ENCODE results near the gene MED13L.

MED13L gene

GRCh38 chr12:116314477-116314876 lies 37.0 kb upstream of the MED13L start:
- TF ChIP-seq FOXM1 (IDR thresholded peaks at IDR 0.05; ENCODE audit: borderline replicate concordance) (no peak), LEF1 (IDR thresholded peaks at IDR 0.05; ENCODE audit: borderline replicate concordance) (no peak), HDGF (IDR thresholded peaks at IDR 0.05; ENCODE audit: borderline replicate concordance) (no peak), CTBP1 (IDR thresholded peaks at IDR 0.05; ENCODE audit: borderline replicate concordance) (no peak), SUZ12 (IDR thresholded peaks at IDR 0.05) (no peak), SP1 (IDR thresholded peaks at IDR 0.05) (no peak), FOXA1 (IDR thresholded peaks at IDR 0.05) (no peak), BHLHE40 (IDR thresholded peaks at IDR 0.05; ENCODE audit: borderline replicate concordance) (no peak), TARDBP (IDR thresholded peaks at IDR 0.05) (no peak), PKNOX1 (IDR thresholded peaks at IDR 0.05) (no peak), ARNT (IDR thresholded peaks at IDR 0.05) (no peak)
- CTCF ChIA-PET = no interaction called here
- POLR2A ChIA-PET = no interaction called here
- no peak for DNase-seq (ENCODE audit: extremely low spot score)

GRCh38 chr12:116313194-116313927 lies 35.9 kb upstream of the MED13L start:
- no peak for TF ChIP-seq CTBP1 (IDR thresholded peaks at IDR 0.05; ENCODE audit: borderline replicate concordance)
- no peak for DNase-seq (ENCODE audit: extremely low spot score)
- POLR2A ChIA-PET = no interaction called here
- CTCF ChIA-PET = interaction anchor here (0.6 kb wide), 1 partner anchor 20 kb away, joined by 3 read pairs; no protein-coding TSS in a partner anchor

- CTCF ChIA-PET = no interaction called here
- DNase-seq (ENCODE audit: extremely low spot score) = no peak
- POLR2A ChIA-PET = no interaction called here
- TF ChIP-seq FOXA1 (IDR thresholded peaks at IDR 0.05) = no peak
These were observed 32.6 kb upstream of the MED13L start for GRCh38 chr12:116310082-116310481.

GRCh38 chr12:116309343-116309742 lies 31.9 kb upstream of the MED13L start:
- no peak for DNase-seq (ENCODE audit: extremely low spot score)
- no peak for TF ChIP-seq HDGF (IDR thresholded peaks at IDR 0.05; ENCODE audit: borderline replicate concordance)
- no peak for TF ChIP-seq ELF4 (IDR thresholded peaks at IDR 0.05)
- no peak for TF ChIP-seq SUZ12 (IDR thresholded peaks at IDR 0.05)
- no peak for TF ChIP-seq FOXK2 (IDR thresholded peaks at IDR 0.05)
- no peak for TF ChIP-seq L3MBTL2 (conservative IDR thresholded peaks at IDR 0.05)
- no peak for TF ChIP-seq BHLHE40 (IDR thresholded peaks at IDR 0.05; ENCODE audit: borderline replicate concordance)
- no peak for TF ChIP-seq FOXA1 (IDR thresholded peaks at IDR 0.05)
- TF ChIP-seq LEF1 (IDR thresholded peaks at IDR 0.05; ENCODE audit: borderline replicate concordance) = no peak
- no peak for TF ChIP-seq CTBP1 (IDR thresholded peaks at IDR 0.05; ENCODE audit: borderline replicate concordance)
- no peak for TF ChIP-seq NFRKB (IDR thresholded peaks at IDR 0.05)
- TF ChIP-seq TARDBP (IDR thresholded peaks at IDR 0.05) = no peak
- TF ChIP-seq SP1 (IDR thresholded peaks at IDR 0.05) = no peak
- TF ChIP-seq FOXM1 (IDR thresholded peaks at IDR 0.05; ENCODE audit: borderline replicate concordance) = no peak
- no peak for TF ChIP-seq ZNF384 (IDR thresholded peaks at IDR 0.05)
- TF ChIP-seq ARNT (IDR thresholded peaks at IDR 0.05) = no peak
- TF ChIP-seq PKNOX1 (IDR thresholded peaks at IDR 0.05) = no peak
- ChIA-PET POLR2A (no interaction called here), CTCF (no interaction called here)

- POLR2A ChIA-PET = no interaction called here
- CTCF ChIA-PET = no interaction called here
- DNase-seq (ENCODE audit: extremely low spot score) = no peak
- TF ChIP-seq TARDBP (IDR thresholded peaks at IDR 0.05) (no peak), SUZ12 (IDR thresholded peaks at IDR 0.05) (no peak), ARNT (IDR thresholded peaks at IDR 0.05) (no peak), FOXM1 (IDR thresholded peaks at IDR 0.05; ENCODE audit: borderline replicate concordance) (no peak), FOXA1 (IDR thresholded peaks at IDR 0.05) (no peak)
These were observed 31.2 kb upstream of the MED13L start for GRCh38 chr12:116308647-116309046.

- POLR2A ChIA-PET = no interaction called here
- TF ChIP-seq FOXM1 (IDR thresholded peaks at IDR 0.05; ENCODE audit: borderline replicate concordance) (no peak), ARNT (IDR thresholded peaks at IDR 0.05) (no peak), SUZ12 (IDR thresholded peaks at IDR 0.05) (no peak), TARDBP (IDR thresholded peaks at IDR 0.05) (no peak), SP1 (IDR thresholded peaks at IDR 0.05) (no peak), BHLHE40 (IDR thresholded peaks at IDR 0.05; ENCODE audit: borderline replicate concordance) (no peak), NFRKB (IDR thresholded peaks at IDR 0.05) (no peak), FOXK2 (IDR thresholded peaks at IDR 0.05) (no peak)
- no peak for DNase-seq (ENCODE audit: extremely low spot score)
- CTCF ChIA-PET = no interaction called here
These were observed 29.5 kb upstream of the MED13L start for GRCh38 chr12:116306968-116307367.

GRCh38 chr12:116306506-116306905 lies 29.0 kb upstream of the MED13L start:
- POLR2A ChIA-PET = no interaction called here
- TF ChIP-seq BHLHE40 (IDR thresholded peaks at IDR 0.05; ENCODE audit: borderline replicate concordance) (no peak), ARNT (IDR thresholded peaks at IDR 0.05) (no peak), FOXK2 (IDR thresholded peaks at IDR 0.05) (no peak), FOXA1 (IDR thresholded peaks at IDR 0.05) (no peak), HDGF (IDR thresholded peaks at IDR 0.05; ENCODE audit: borderline replicate concordance) (no peak), PKNOX1 (IDR thresholded peaks at IDR 0.05) (no peak), ZNF384 (IDR thresholded peaks at IDR 0.05) (no peak), L3MBTL2 (conservative IDR thresholded peaks at IDR 0.05) (no peak), FOXM1 (IDR thresholded peaks at IDR 0.05; ENCODE audit: borderline replicate concordance) (no peak), TARDBP (IDR thresholded peaks at IDR 0.05) (no peak), CTBP1 (IDR thresholded peaks at IDR 0.05; ENCODE audit: borderline replicate concordance) (no peak), SP1 (IDR thresholded peaks at IDR 0.05) (no peak), SUZ12 (IDR thresholded peaks at IDR 0.05) (no peak), LEF1 (IDR thresholded peaks at IDR 0.05; ENCODE audit: borderline replicate concordance) (no peak), NFRKB (IDR thresholded peaks at IDR 0.05) (no peak), ELF4 (IDR thresholded peaks at IDR 0.05) (no peak)
- no peak for DNase-seq (ENCODE audit: extremely low spot score)
- CTCF ChIA-PET = no interaction called here

Data from HEK293T (cell line).